GM18502 (cell line): ENCODE data around the gene NLRC3.

Experiments
- ATAC-seq: cut with Tn5 transposase; IDR thresholded peaks from one replicate; pipeline ENCODE4 v1.9.1; 2021; ENCODE audit warnings: mild to moderate bottlenecking; ENCODE audit not compliant: unreplicated experiment, poor library complexity

NLRC3 gene

DNA sequence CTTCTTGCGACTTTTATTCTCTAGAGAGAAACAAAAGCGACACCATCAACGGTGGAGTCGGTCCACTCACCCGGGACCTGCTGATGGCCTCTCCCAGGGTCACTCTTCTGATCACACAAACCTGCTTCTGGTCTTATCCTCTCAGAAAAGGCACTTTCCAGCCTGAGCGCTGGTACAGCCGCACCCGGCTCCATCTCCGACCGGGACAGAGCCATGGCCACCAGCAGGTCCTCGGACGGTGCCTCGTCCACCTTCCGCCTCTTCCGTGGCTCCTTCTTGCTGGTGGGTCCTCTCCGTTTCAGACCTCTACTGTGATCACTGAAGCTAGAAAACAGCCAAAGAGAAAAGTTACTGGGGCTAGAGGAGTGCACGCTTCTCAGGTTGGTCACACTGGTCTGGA is 20.5 kb upstream of the NLRC3 start:
- ATAC-seq, result no peak

DNA sequence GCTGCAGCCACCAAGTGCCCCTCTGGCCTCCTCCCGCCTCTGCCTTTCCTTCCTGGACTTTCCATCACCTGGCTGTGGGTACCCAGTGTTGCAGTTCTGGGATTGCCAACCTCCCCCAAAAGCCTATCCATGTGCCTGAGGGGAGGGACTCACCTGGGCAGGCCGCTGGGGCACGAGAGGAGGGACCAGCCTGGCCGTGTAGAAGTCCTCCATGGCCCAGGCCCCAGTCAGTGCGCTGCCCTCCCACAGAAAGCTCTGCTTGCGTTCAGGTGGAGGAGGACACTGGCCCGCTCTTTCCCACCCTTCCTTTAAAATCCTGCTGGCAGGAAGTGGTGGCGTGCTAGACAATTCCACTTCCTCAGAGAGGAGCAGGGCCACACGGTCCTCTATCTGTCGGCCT is 20.0 kb upstream of the NLRC3 start:
- ATAC-seq, result no peak

DNA sequence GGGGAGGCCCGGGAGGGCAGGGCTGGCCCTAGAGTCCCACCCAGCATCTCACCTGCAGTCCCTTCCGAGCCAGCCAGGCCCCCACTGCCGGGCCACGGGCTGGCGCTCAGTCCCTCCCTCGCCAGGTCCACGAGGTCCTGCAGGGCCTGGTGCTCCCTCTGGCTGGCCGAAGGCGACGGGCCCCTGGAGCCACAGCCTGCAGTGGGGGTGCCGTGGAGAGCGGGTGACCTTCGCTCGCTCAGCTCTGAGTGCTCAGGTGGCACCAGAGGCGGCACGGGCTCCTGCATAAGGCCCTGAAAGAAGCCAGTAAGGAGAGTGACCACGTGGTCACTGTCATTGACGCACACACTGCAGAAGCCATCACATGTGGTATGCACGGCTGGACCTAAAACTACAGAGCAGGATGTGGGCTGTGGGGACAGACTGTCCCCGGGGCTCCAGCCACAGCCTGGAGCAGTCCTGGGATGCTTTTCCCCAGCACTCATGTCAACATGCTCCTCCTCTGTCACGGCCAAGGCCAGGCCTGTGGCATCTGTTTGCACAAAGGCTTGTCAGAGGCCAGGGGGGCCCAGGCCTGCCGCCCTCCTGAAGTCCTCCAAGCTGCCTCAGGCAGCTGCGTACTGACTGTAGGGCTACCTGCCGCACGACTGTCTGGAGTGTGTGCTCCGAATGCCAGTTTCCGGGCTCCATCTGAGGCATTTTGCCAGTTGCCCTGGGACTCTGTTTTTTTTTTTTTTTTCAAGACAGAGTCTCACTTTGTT is 19.1 kb upstream of the NLRC3 start:
- ATAC-seq, result no peak

DNA sequence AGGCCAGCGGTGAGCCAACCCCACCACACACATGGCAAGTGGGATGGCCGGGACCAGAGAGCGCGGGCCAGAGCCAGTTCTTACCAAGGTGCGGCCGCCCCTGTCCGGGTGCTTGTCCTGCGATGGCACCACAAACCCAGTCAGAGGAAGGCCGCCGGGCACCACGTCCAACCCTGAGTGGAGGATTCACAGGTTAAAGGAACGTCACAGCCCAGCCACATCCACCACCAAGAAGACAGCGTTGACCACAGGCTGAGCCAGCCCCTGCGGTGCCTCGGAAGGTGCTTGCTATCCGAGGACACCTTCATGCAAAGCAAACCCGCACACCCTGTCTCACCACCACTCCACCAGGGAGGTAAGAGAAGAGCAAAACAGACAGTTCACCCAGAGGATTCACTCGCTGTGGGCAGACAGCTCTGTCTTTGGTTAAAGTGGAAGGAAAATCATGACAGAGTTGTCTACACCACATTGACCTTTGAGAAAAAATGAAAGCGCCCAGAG is 18.4 kb upstream of the NLRC3 start:
- no peak for ATAC-seq

DNA sequence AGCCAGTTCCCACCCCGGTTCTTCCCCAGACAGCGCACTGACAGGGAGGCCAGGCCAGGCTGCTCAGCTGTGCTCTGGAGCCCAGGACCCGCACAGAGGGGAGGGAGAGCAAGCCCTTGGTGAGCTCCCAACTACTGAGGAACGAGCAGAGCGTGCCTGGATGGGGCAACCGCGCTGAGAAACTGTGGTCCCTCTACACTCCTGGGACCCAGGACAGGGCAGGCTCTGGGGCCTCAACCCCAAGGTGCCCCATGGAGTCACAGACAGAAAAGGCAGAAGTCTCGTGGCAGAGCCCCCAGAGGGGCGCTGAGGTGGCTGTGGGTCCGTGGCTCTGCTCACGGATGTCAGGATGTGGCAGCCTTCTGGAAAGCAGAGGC is 17.9 kb upstream of the NLRC3 start:
- ATAC-seq, result no peak

DNA sequence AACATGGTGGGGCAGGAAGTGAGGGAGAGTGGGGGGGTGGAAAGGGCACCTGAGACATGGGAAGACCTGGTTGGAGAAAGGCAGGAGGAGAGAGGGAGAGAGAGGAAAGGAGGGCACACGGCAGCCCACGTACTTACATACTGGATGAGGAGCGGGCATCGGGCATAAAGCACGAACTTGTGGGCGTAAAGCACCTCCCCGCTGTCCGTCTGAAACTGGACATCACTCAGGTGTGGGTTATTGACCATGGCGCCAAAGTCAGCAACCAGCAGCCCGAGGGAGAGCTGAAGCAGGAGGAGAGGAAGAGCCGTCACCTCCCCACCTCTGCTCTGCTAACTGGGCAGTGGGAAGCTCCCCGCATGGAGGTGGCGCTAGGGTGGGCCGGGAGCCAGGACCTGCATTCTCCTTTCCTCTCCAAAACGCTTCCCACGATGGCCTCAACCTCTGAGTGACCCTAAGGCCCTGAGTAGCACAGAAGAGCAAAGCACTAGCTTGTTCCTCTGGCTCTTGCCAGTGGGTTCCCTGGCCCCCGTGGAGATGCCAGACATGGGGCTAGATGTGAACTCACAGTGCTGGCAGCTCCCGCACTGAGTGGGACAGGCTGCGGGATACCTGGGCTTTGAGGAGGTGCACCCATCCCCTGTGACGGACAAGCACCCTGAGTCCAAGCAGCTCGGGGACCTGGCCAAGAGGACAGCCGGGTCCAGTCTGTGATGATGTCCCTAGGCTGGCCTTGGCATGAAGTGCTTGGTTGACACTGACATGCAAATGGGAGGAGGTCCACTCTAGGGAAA is 17.3 kb upstream of the NLRC3 start:
- ATAC-seq, result no peak

DNA sequence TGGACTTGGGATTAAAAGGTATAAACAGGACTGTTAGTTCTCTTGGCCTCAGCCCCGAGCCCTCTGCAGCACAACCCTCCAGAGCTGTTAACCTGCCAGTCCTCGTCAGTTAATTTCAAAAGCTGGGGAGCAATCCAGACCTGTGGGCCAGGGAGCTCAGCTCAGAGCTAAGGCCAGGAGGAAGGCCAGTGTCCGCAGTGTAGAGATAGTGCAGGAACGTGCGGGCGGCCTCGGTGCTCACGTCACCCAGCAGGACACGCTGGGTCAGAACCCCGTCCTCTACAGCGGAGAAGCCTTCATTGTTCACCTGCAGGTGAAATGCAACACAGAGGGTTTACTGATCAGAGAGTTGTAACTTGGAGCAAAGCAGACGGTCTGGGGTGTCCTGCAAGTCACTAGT is 15.4 kb upstream of the NLRC3 start:
- no peak for ATAC-seq

DNA sequence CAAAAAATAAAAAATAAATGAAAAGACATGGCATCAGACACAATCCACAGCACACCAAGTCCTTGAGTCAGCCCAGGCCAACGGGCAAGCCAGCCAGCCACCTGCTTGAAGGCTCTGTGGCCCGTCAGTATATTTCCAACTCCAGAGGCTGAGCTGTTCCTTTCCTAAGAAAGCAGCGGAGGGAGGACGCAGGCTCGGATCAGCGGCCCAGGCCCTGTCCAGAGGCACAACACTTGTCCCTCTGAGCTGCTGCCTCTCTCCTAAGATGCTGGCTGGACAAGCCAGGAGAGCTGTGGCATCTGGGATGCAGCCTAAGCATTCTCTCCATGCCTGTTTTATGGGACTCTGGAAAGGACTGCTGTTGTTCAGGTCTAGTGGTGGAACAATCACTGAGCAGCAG is 14.8 kb upstream of the NLRC3 start:
- no peak for ATAC-seq

DNA sequence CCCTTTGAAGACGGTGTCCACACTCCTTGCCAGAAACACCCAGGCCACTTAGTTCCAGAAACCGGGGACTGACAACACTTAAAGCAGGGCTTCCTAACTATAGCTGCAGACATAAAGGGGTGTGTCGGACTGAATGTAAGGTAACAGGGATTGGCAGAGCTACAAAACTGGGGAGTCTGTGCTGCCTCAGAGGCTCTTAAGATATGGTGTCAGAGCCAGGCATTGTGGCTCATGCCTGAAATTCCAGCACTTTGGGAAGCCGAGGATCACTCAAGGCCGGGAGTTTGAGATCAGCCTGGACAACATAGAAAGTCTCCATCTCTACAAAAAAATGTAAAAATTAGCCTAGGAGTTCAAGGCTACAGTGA is 14.2 kb upstream of the NLRC3 start:
- ATAC-seq, result no peak

DNA sequence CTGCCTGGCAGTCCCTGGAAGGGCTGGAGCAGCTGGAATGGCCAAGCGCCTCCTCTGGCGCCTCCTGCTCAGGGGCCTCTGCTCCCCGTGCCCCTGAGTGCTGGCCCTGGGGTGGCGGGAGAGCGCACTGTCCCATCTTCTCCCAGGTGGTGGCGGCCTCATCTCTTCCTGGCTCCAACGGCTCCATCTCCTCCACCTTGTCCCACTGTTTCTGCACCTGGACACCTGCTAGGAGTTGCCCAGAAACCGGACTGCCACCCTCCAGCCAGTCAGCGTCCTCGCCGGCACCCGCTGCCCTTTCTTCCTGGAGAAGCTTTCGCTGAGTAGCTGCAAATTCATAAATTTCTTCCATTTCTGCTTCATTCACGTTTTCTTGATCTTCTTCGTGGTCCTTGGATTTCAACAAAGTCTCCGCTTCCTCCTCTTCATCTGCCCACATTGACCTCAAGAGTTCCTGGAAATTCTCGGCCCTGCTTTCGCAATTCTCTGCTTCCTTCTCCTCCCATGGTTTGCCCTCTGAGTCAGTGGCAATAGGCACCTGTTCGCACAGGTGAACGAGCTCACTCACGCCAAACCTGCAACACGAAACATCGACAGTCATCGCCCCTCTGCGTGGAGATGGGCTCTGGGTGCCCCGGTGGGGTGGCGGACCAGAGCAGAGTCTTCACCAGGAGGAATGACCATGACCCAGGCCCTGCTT is 13.7 kb upstream of the NLRC3 start:
- no peak for ATAC-seq

DNA sequence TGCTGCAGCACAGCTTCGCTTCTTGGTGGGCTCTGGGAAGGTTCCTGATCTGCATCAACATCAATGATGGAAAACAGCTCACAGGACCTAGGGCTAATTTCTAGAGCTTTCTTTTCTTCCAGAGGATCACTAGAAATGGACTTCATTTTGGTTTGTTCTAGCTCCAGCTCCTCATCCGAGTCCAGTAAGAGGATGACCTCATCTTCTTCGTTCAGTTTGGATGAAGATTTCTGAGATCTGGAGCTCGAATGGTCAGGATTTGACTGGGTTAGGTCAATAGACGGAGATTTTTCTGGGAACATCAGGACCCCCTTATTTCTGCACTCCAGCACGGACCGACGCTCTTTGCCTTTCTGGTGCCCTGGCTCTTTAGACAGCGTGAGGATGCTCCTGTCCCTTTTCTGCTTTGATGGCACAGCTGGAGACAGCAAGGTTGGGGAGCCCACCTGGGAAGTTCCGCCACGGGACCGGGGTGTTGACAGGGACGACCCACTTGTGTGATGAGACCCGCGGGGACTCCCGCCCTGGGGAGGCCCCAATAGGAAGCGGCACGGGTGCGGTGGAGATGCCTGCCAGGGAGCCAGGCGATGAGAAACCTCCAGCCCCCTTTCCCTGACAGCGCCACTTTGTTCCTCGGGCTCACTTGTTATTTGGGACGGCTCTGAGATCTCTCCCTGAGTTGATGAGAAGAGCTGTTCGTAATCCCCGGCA is 12.9 kb upstream of the NLRC3 start:
- ATAC-seq, result no peak

DNA sequence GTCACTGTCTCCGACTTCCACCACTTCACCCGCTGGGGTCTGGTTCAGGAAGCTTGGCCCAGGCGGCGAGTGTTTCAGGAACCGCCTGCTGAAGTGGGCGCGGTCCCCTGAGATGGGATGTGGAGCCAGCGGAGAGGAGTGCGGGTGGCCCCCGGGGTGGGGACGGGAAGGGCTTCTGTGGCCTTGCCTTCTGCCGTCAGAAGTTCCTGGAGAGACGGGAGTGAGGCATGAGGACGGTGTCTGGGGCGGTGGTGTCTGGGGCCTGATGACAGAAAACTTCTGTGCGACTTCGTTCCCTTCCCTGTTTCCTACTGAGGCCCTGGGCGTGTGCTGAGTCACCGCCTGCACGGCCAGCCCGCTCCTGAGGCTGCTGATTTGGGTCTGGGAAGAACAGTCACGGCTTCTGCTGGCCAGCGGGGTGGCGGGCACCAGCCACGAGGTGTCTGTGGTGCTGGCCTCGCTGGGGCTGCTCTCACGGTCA is 12.3 kb upstream of the NLRC3 start:
- ATAC-seq, result no peak

DNA sequence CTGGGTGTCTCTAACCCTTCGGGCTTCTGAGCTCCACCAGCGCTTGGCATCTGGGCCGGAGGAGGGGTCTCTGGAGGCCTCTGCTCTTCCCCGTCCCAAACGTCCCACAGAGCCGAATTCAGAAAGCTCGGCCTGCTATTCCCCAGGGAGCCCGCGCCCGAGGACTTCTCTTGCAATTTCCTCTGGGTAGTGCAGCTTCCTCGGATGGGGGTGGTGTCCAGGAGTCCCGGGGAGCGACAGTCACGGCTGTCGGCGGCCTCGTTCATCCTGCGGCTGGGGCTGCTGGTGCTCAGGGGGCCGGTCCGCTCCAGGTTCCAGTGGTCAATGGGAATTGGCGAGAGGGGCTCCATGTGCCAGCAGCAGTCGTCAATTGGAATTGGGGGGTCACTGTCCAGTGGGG is 11.8 kb upstream of the NLRC3 start:
- ATAC-seq, result no peak

DNA sequence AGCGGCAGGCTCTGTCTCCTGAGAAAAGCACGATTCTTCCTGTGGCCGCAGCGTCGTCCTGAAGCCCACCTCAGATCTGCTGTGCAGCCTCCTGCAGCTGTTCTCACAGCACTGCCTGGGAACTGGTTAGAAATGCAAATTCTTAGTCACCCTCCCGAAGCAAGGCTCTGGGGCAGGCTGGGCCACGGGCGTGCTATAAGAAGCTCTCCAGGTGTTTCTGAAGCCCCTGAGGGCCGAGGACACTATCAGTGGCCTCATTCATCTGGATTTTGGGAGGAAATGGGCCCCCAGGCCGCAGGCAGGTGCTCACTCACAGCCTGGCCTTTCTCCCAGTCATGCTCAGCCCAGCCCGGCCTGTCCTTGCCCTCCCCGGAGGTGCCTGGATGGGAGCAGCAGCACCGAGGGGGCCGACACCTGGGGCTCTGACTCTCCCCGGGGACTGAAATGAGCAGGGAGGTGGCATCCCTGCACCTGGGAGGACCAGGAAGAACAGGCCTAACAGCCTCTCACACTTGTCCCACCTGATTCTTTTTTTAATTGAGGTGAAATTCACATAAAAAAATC is 10.4 kb upstream of the NLRC3 start:
- ATAC-seq, result no peak

DNA sequence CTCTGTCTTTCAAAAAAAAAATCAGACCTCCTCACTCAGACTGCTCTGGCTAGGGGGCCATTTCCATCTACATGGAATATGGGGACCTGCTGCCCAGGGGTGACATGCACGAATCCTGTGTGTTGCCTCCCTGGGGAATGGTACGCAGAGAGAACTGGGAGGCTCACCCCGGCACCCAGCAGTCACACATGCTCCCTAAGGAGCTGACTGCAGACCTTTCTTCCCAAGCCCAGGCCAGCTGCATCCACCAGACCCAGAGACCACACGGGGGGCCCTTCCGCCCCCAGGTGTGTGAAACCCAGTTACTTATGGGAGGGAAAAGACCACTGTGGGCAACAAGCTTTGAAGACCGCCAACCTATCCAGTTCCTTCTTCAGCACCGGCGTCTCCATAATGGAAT is 7.2 kb upstream of the NLRC3 start:
- no peak for ATAC-seq

DNA sequence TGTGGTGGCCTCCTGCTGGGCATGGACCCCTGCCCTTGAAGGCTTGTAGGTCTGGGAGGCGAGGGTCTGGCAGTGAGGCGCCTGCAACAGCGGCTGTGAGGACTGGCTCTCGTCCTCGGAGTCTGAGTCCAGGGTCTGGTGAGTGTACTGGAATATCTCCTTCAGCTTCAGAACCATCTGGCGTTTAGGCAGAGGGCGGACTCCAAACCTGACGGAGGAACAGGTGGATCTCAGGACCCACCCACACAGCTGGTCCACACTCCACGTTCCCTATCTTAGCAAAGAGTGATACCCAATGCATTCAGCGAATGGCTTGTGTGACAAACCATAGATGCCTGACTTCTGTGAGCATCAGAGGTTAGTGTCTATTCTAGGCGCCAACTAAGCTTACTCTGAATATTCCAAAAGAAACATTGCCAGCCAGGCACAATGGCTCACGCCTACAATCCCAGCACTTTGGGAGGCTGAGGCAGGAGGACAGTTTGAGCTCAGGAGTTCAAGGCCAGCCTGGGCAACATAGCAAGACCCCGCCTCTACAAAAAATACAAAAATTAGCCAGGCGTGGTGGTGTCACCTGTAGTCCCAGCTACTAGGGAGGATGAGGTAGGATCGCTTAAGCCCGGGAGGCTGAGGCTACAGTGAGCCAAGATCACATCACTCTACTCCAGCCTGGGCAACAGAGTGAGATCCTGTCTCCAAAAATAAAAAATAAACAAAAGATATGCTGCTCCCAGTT is 6.3 kb upstream of the NLRC3 start:
- no peak for ATAC-seq

DNA sequence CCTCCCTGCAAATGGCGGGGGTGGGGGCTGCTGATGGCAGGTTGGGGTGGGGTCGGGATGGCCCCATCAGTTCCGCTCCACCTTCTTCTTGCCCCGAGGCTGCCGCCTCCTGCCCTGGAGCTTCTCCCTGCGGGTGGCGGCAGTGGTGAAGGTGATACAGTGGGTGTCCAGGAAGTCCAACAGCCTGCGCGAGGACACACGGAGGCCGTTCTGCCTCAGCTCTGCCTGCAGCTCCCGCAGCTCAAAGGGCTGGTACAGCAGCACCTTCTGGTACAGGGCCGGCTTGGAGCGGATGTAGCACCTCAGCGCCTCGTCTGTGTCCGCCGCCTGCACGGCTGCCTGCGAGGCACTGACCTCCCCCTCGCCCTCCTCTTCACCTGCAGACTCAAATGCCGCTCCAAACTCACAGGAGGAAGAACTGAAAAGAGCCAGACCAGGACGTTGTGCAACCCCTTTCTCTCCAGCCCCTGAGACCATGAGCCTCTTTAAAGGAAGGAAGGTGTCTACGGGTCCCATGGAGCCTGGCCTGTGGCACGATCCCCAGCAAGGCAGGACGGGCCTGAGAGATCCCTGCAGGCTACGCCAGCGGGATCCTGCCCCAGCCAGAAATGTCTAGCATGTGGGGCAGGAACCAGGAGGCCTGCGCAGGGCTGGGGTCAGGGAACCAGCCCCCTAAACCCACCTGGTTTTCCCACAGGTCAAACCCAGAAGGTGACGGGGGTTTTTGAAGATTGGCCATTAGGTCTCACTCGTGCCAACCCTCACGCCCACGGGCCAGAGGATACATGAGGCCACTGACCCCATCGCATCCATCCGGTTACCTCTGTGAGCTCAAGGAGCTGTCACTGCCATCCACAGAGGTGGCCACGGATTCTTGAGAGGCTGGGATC is 5.3 kb upstream of the NLRC3 start:
- no peak for ATAC-seq

DNA sequence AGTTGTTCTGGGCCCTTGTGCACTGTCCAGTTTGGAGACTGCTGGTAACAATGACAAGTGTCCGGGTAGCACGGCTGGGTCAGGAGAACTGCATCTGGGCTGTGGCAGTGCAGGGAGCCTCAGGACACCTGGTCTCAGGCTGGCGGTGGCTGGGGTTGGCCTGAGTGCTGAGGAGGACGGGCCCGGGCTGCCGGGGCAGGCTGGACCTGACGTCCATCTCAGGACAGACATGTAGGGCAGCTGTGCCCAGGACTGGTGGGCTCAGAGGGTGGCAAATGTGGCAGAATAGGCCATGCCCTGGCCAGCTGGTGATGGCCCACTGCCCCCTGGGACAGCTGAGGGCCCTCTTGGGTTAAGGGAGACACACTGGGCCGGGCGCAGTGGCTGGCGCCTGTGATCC is 4.2 kb upstream of the NLRC3 start:
- ATAC-seq, result no peak

DNA sequence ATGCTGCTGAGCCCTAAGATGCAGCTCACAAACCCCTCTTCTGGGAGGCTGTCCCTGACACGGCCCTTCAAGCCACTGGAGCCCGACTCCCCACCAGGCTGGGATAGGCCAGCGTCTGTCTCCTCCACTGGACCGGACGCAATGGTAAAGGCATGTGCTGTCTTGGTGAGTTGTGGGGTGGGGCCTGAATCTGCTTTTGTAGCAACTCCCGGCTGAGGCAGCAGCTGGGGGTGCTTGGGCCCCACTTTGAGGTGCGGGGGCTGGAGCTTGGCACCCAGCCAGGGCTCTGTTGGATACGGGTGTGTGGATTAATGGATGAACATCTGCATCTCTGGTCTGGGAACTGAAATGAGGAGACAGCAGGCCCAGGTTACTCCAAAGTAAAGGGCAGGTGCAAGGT is 3.5 kb upstream of the NLRC3 start:
- ATAC-seq, result no peak
